Measurements from ENCODE around the gene CYP2W1. TPM values are rescaled to one million over a fixed set of nuclear protein-coding genes. Genes with fewer than 3 reads are reported as not detected.

The CYP2W1 gene
- total RNA-seq, 1 donor from 2014 or later, result not detected

GRCh38 chr7:1021931-1022330 is 39.0 kb downstream of the CYP2W1 start:
- TF ChIP-seq CTCF (conservative IDR thresholded peaks at IDR 0.05; ENCODE audit: low read depth, low read length), result no peak
- H3K4me3 ChIP-seq (ENCODE audit: low read depth, low read length), result no peak overlapping the region
- no peak for DNase-seq (ENCODE audit: low read depth)

- DNase-seq (ENCODE audit: low read depth), result no peak
- H3K4me3 ChIP-seq (ENCODE audit: low read depth, low read length), result no peak overlapping the region
- no peak for TF ChIP-seq CTCF (conservative IDR thresholded peaks at IDR 0.05; ENCODE audit: low read depth, low read length)
These were observed 39.4 kb downstream of the CYP2W1 start for GRCh38 chr7:1022356-1022755.

DNA sequence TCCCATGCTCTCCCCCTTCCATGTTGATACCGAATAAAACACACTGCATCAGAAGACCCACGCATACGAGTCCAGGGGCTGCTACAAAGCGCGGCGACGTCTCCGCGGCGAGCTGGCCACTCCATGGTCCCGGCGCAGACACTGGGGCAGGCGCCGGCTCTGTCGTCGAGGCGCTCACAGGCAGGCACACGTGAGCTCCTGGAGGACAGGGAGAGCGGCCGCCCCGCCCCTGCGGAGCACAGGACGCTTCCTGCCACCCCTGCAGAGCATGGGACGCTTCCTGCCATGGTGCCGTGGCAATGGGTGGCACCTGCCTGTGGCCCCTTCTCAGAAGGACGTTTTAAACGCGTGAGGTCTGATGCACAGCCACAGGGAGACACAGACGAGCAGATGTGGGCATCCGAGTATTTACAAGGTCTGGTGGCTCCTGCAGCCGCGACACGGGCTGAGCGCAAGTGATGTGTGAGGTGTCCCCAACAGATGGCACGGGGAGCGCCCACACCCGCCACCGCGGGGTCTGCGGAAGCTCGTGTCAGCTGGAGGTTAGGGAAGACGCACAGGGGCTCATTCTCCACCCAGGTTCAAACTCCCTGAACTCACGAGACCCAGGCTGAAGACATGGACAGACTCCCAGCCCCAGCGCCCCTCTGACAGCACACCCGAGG is 40.0 kb downstream of the CYP2W1 start:
- H3K4me3 ChIP-seq (ENCODE audit: low read depth, low read length), result no peak overlapping the region
- TF ChIP-seq CTCF (conservative IDR thresholded peaks at IDR 0.05; ENCODE audit: low read depth, low read length), result no peak
- DNase-seq (ENCODE audit: low read depth), result no peak

DNA sequence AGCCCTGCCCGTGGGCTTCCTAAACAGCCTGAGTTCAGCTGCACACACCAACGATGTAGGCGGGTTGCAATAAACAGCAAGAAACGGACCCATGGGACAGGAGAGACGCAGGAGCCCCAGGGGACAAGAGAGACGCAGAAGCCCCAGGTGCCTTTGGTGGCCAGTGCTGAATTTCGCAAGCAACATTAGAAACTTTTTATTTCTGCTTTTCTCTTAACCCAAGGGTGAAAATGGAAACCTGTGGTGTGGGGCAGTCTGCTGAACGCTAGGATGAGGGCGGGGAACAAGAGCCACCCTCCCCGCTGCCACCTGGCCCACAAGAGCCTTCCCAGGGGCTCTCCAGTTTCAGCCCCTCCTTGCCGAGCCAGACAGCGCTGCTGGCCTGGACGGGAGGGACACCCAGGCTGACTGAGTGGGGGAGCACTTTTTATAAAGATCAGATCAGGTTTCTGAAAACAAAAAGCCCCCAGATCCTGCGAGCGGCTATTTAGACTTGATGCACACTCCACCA is 41.4 kb downstream of the CYP2W1 start:
- TF ChIP-seq CTCF (conservative IDR thresholded peaks at IDR 0.05; ENCODE audit: low read depth, low read length), result no peak
- DNase-seq (ENCODE audit: low read depth), result no peak

DNA sequence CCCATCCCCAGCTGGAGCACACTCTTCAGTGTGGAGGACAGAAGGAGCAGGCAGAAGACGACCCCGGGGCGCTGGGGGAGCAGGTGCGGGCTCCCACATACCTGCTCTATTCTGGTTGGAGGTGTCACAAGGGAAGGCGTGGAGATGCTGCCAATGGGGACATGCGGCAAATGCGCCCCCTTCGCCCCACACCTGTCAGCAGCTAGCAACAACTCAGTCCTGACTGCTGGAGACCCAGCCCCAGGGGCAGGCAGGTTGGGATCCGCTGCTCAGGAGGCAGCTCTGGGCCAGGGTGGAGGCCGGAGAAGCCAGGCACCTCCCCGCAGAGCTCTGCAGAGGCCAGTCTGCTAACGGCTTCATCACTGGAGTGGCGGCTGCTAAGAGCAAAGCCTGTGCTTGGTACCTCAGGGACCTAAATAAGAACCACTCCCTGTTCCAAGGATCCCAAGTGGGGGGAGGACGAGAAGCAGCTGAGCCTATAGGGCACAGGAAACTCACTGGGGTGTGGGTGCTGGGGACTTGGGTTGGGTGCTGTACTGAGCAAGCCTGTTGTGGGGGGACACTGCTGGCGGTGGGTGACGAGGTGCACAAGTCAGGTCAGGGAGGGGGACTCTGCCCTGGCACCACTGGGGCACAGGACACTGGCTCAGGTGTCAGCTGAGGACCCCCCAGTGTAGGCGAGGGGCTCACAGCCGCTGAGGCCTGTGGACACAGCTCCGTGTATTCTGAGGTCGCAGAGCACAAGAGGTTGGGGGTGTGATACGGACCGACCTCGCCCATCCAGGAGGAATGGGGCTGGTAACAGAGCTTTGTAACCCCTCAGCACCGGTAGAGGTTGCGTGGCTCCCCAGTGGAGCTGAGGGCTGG is 42.1 kb downstream of the CYP2W1 start:
- H3K4me3 ChIP-seq (ENCODE audit: low read depth, low read length), result no peak overlapping the region
- no peak for TF ChIP-seq CTCF (conservative IDR thresholded peaks at IDR 0.05; ENCODE audit: low read depth, low read length)
- DNase-seq (ENCODE audit: low read depth), result no peak

More for the DNA sequence above, 41.4 kb downstream of the CYP2W1 start:
- H3K4me3 ChIP-seq (ENCODE audit: low read depth, low read length), result no peak overlapping the region

DNA sequence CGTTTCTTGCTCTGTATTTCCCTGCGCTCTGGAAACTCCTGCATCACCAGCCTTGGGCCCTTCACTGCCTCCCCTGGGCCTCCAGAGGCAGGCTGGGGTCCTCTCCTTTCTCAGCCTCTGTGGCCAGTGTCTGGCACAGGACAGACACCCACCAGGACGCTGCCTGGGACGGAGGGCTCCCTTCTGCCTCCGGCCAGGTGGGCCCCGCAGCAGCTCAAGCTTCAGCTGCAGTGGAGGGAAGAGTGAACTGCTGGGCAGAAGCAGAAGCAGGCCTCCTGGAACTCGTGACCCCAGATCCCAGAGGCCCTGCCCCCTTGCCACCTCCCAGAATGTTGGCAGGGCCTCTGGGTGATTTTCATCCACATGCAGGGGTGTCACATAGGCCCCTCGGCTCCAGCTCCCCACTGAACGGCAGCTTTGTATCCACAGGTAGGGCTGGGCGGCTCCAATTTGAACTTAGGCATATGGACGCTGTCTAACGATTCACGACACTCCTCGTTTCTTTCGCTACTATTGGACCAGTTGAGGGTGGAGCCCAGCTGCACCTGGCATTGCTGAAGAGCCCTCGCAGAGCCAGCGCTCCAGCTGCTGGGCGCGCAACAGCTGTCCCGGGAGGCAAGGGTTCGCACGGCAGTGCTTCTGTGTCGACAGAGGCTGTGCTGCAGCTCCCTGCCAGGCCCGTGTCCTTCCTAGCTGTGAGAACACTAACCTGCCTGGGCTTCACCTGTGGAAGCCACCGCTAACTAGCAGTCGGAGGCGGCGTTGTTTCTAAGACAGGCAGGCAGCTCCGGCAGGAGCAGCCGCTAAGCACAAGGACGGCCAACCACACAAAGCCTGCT is 43.0 kb downstream of the CYP2W1 start:
- no peak for DNase-seq (ENCODE audit: low read depth)
- H3K4me3 ChIP-seq (ENCODE audit: low read depth, low read length), result no peak overlapping the region
- TF ChIP-seq CTCF (conservative IDR thresholded peaks at IDR 0.05; ENCODE audit: low read depth, low read length), result no peak

Data from epithelial cell of proximal tubule (primary cell).